Choroid plexus epithelial cell (primary cell): ENCODE results near the gene POU6F1.

Experiments used
- DNase-seq: peaks from one replicate; pipeline ENCODE4 v3.0.0-alpha.2; 2010; ENCODE audit warnings: low read depth
- H3K4me3 ChIP-seq: 2 replicates; pipeline ENCODE4 v1.5.1; 2011; ENCODE audit warnings: low read depth, mild to moderate bottlenecking, control low read depth, low read length, moderate library complexity
- CTCF ChIP-seq: conservative IDR thresholded peaks from 2 replicates; pipeline ENCODE4 v1.5.1; 2011; ENCODE audit warnings: low read depth, mild to moderate bottlenecking, control low read depth, inconsistent platforms, low read length, moderate library complexity

POU6F1 gene

GRCh38 chr12:51147309-51147708 is 70.6 kb downstream of the POU6F1 start:
- no peak overlapping the region for H3K4me3 ChIP-seq
- DNase-seq, result no peak
- no peak for TF ChIP-seq CTCF

- TF ChIP-seq CTCF, result no peak
- no peak for DNase-seq
- no peak overlapping the region for H3K4me3 ChIP-seq
Measured at GRCh38 chr12:51139292-51139844, 78.5 kb downstream of the POU6F1 start.
